Hepatocyte (in vitro differentiated cells): ENCODE data around the gene IRX5.

Experiments used
- CTCF ChIP-seq: fragments of 200-600 bp; sonication (generic); IDR thresholded peaks from 2 replicates; pipeline ENCODE4 v1.5.1; 2016; ENCODE audit warnings: antibody characterized with exemption, mild to moderate bottlenecking; ENCODE audit not compliant: poor library complexity
- EZH2phosphoT487 ChIP-seq: fragments of 200-600 bp; sonication (generic); IDR thresholded peaks from one replicate; pipeline ENCODE4 v1.6.1; 2018; ENCODE audit warnings: antibody characterized with exemption, mild to moderate bottlenecking, low read depth, moderate library complexity; ENCODE audit not compliant: unreplicated experiment, severe bottlenecking

GRCh38 chr16:54945063-54945462 lies 14.4 kb downstream of the IRX5 start:
- TF ChIP-seq EZH2phosphoT487 (no peak), CTCF (no peak)
